Neural cell (in vitro differentiated cells): ENCODE data around the gene F11. TPM values are rescaled to one million over a fixed set of nuclear protein-coding genes. Genes with fewer than 3 reads are reported as not detected.

ENCODE experiments used
- H2AFZ ChIP-seq: fragments of 200-600, 300-800 bp; sonication (generic), shearing (Covaris generic); 2 replicates; pipeline ENCODE4 v1.6.0; 2014; ENCODE audit warnings: low read depth, mild to moderate bottlenecking, antibody characterized with exemption, low read length, moderate library complexity
- H3F3A ChIP-seq: fragments of 200-600 bp; shearing (Covaris generic); 2 replicates; pipeline ENCODE4 v1.6.1; 2016; ENCODE audit warnings: mild to moderate bottlenecking, moderate library complexity, mixed read lengths, antibody characterized with exemption, low read length; ENCODE audit not compliant: insufficient read depth, poor library complexity, severe bottlenecking
- H3K27ac ChIP-seq: fragments of 200-600, 300-800 bp; sonication (generic), shearing (Covaris generic); 2 replicates; pipeline ENCODE4 v1.5.1; 2014; ENCODE audit warnings: mild to moderate bottlenecking, low read length, moderate library complexity
- H3K27me3 ChIP-seq: fragments of 300-800, 200-600 bp; sonication (generic), shearing (Covaris generic); 2 replicates; pipeline ENCODE4 v1.6.0; 2014; ENCODE audit warnings: mild to moderate bottlenecking, low read depth, low read length, moderate library complexity; ENCODE audit not compliant: insufficient read depth
- H3K36me3 ChIP-seq: fragments of 300-800, 200-600 bp; sonication (generic), shearing (Covaris generic); 2 replicates; pipeline ENCODE4 v1.5.1; 2014; ENCODE audit warnings: mild to moderate bottlenecking, antibody characterized with exemption, low read length, moderate library complexity; ENCODE audit not compliant: insufficient read depth
- H3K4me2 ChIP-seq: fragments of 300-800, 200-600 bp; sonication (generic), shearing (Covaris generic); 2 replicates; pipeline ENCODE4 v1.6.0; 2014; ENCODE audit warnings: mild to moderate bottlenecking, low read length
- H3K4me3 ChIP-seq: fragments of 300-800, 200-600 bp; sonication (generic), shearing (Covaris generic); 2 replicates; pipeline ENCODE4 v1.5.1; 2014; ENCODE audit warnings: mild to moderate bottlenecking, low read length, moderate library complexity
- H3K79me2 ChIP-seq: fragments of 200-600 bp; shearing (Covaris generic); replicated peaks from 2 replicates; pipeline ENCODE4 v1.6.0; 2014; ENCODE audit warnings: mild to moderate bottlenecking, low read length, moderate library complexity; ENCODE audit not compliant: insufficient read depth
- H3K9ac ChIP-seq: fragments of 300-800, 200-600 bp; sonication (generic), shearing (Covaris generic); 2 replicates; pipeline ENCODE4 v1.6.1; 2016; ENCODE audit warnings: mild to moderate bottlenecking, low read length, mixed read lengths
- H3K9me2 ChIP-seq: fragments of 200-600 bp; shearing (Covaris generic); 2 replicates; pipeline ENCODE4 v1.6.1; 2016; ENCODE audit warnings: mild to moderate bottlenecking, low read length, mixed read lengths; ENCODE audit not compliant: insufficient read depth
- H3K9me3 ChIP-seq: fragments of 200-600, 300-800 bp; sonication (generic), shearing (Covaris generic); 2 replicates; pipeline ENCODE4 v1.6.1; 2016; ENCODE audit warnings: mild to moderate bottlenecking, mixed run types, low read length, moderate library complexity, mixed read lengths
- H4K20me1 ChIP-seq: fragments of 200-600 bp; shearing (Covaris generic); 2 replicates; pipeline ENCODE4 v1.6.1; 2016; ENCODE audit warnings: mild to moderate bottlenecking, mixed run types; ENCODE audit not compliant: insufficient read depth
- EP300 ChIP-seq: fragments of 450-650 bp; conservative IDR thresholded peaks from 2 replicates; pipeline ENCODE4 v1.6.1; 2014; ENCODE audit warnings: antibody characterized with exemption, mild to moderate bottlenecking, moderate library complexity; ENCODE audit not compliant: poor library complexity, severe bottlenecking
- EZH2 ChIP-seq: fragments of 200-600, 300-800 bp; shearing (Covaris generic), sonication (generic); IDR thresholded peaks from 2 replicates; pipeline ENCODE4 v1.6.1; 2014; ENCODE audit warnings: antibody characterized with exemption, low read length, borderline replicate concordance, mild to moderate bottlenecking; ENCODE audit not compliant: insufficient read depth, poor library complexity, severe bottlenecking
- MXI1 ChIP-seq: fragments of 450-650 bp; conservative IDR thresholded peaks from 2 replicates; pipeline ENCODE4 v1.6.1; 2014; ENCODE audit warnings: antibody characterized with exemption, mild to moderate bottlenecking; ENCODE audit not compliant: poor library complexity, severe bottlenecking
- POLR2AphosphoS5 ChIP-seq: IDR thresholded peaks from 2 replicates; pipeline ENCODE4 v1.6.1; 2012
- RAD21 ChIP-seq: fragments of 450-650 bp; conservative IDR thresholded peaks from 2 replicates; pipeline ENCODE4 v1.6.1; 2014; ENCODE audit warnings: antibody characterized with exemption, mild to moderate bottlenecking, moderate library complexity
- SMC3 ChIP-seq: fragments of 450-650 bp; conservative IDR thresholded peaks from 2 replicates; pipeline ENCODE4 v1.6.1; 2014; ENCODE audit warnings: antibody characterized with exemption, mild to moderate bottlenecking, moderate library complexity; ENCODE audit not compliant: poor library complexity
- TAF1 ChIP-seq: IDR thresholded peaks from 2 replicates; pipeline ENCODE4 v1.6.1; 2012; ENCODE audit warnings: low read depth
- polyA plus RNA-seq: library from polyadenylated mRNA; depleted of rRNA; stranded (reverse); fragments of >200 nt; gene quantifications from 2 replicates; pipeline ENCODE4 v1.2.3, GENCODE V29; 2014
- TF ChIP-seq, protein P1 (sequence below): fragments of 450-650 bp; IDR thresholded peaks from 2 replicates; pipeline ENCODE4 v1.5.1; 2014; ENCODE audit warnings: antibody characterized with exemption, mild to moderate bottlenecking, moderate library complexity; ENCODE audit not compliant: poor library complexity, severe bottlenecking
- TF ChIP-seq, protein P2 (sequence below): IDR thresholded peaks from 2 replicates; pipeline ENCODE4 v1.6.1; 2012; ENCODE audit warnings: borderline replicate concordance

Gene F11
- polyA plus RNA-seq, 1 donor from 2014 or later: not detected

GRCh38 chr4:186329372-186329771 lies 63.4 kb downstream of the F11 start:
- Histone ChIP-seq H3K27me3 (no peaks in the 10 kb centered on the region), H3K36me3 (no peaks in the 10 kb centered on the region), H3K79me2 (no peaks in the 10 kb centered on the region), H3K9ac (no peak overlapping the region), H3K27ac (no peak overlapping the region), H3K9me2 (no peaks in the 10 kb centered on the region), H4K20me1 (no peaks in the 10 kb centered on the region), H2AFZ (no peak overlapping the region), H3K9me3 (peaks cover 2% of the 10 kb centered on the region), H3K4me2 (no peak overlapping the region), H3F3A (no peaks in the 10 kb centered on the region), H3K4me3 (no peak overlapping the region)
- TF ChIP-seq, protein P1, sequence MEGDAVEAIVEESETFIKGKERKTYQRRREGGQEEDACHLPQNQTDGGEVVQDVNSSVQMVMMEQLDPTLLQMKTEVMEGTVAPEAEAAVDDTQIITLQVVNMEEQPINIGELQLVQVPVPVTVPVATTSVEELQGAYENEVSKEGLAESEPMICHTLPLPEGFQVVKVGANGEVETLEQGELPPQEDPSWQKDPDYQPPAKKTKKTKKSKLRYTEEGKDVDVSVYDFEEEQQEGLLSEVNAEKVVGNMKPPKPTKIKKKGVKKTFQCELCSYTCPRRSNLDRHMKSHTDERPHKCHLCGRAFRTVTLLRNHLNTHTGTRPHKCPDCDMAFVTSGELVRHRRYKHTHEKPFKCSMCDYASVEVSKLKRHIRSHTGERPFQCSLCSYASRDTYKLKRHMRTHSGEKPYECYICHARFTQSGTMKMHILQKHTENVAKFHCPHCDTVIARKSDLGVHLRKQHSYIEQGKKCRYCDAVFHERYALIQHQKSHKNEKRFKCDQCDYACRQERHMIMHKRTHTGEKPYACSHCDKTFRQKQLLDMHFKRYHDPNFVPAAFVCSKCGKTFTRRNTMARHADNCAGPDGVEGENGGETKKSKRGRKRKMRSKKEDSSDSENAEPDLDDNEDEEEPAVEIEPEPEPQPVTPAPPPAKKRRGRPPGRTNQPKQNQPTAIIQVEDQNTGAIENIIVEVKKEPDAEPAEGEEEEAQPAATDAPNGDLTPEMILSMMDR: no peak
- TF ChIP-seq POLR2AphosphoS5: no peak

- no peak overlapping the region for H3K9ac ChIP-seq
- H3K27me3 ChIP-seq: no peaks in the 10 kb centered on the region
- H3F3A ChIP-seq: no peaks in the 10 kb centered on the region
- H4K20me1 ChIP-seq: no peaks in the 10 kb centered on the region
- H3K27ac ChIP-seq: no peak overlapping the region
- H3K9me2 ChIP-seq: no peaks in the 10 kb centered on the region
- H3K9me3 ChIP-seq: peaks cover 2% of the 10 kb centered on the region
- H3K4me2 ChIP-seq: no peak overlapping the region
- no peaks in the 10 kb centered on the region for H3K79me2 ChIP-seq
- H3K36me3 ChIP-seq: no peaks in the 10 kb centered on the region
- H2AFZ ChIP-seq: no peak overlapping the region
- TF ChIP-seq TAF1: no peak
- no peak for TF ChIP-seq MXI1
- no peak for TF ChIP-seq SMC3
- no peak for TF ChIP-seq EZH2
- TF ChIP-seq RAD21: no peak
- TF ChIP-seq, protein P1: no peak
- no peak overlapping the region for H3K4me3 ChIP-seq
These were observed 64.4 kb downstream of the F11 start for GRCh38 chr4:186330368-186330767.

- no peak overlapping the region for H3K4me2 ChIP-seq
- no peak overlapping the region for H3K4me3 ChIP-seq
- no peaks in the 10 kb centered on the region for H3K27me3 ChIP-seq
- H4K20me1 ChIP-seq: no peaks in the 10 kb centered on the region
- H3K9me2 ChIP-seq: no peaks in the 10 kb centered on the region
- H2AFZ ChIP-seq: no peak overlapping the region
- no peaks in the 10 kb centered on the region for H3K79me2 ChIP-seq
- H3K9me3 ChIP-seq: peaks cover 2% of the 10 kb centered on the region
- H3K36me3 ChIP-seq: no peaks in the 10 kb centered on the region
- TF ChIP-seq MXI1: no peak
- no peak for TF ChIP-seq TAF1
- TF ChIP-seq, protein P2, sequence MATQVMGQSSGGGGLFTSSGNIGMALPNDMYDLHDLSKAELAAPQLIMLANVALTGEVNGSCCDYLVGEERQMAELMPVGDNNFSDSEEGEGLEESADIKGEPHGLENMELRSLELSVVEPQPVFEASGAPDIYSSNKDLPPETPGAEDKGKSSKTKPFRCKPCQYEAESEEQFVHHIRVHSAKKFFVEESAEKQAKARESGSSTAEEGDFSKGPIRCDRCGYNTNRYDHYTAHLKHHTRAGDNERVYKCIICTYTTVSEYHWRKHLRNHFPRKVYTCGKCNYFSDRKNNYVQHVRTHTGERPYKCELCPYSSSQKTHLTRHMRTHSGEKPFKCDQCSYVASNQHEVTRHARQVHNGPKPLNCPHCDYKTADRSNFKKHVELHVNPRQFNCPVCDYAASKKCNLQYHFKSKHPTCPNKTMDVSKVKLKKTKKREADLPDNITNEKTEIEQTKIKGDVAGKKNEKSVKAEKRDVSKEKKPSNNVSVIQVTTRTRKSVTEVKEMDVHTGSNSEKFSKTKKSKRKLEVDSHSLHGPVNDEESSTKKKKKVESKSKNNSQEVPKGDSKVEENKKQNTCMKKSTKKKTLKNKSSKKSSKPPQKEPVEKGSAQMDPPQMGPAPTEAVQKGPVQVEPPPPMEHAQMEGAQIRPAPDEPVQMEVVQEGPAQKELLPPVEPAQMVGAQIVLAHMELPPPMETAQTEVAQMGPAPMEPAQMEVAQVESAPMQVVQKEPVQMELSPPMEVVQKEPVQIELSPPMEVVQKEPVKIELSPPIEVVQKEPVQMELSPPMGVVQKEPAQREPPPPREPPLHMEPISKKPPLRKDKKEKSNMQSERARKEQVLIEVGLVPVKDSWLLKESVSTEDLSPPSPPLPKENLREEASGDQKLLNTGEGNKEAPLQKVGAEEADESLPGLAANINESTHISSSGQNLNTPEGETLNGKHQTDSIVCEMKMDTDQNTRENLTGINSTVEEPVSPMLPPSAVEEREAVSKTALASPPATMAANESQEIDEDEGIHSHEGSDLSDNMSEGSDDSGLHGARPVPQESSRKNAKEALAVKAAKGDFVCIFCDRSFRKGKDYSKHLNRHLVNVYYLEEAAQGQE: no peak
- no peak for TF ChIP-seq SMC3
- TF ChIP-seq RAD21: no peak
- no peak for TF ChIP-seq EZH2
- no peak for TF ChIP-seq EP300
- TF ChIP-seq POLR2AphosphoS5: no peak
- TF ChIP-seq, protein P1: no peak
- no peaks in the 10 kb centered on the region for H3F3A ChIP-seq
- no peak overlapping the region for H3K27ac ChIP-seq
- H3K9ac ChIP-seq: no peak overlapping the region
These were observed 69.8 kb downstream of the F11 start for GRCh38 chr4:186335793-186336192.
